ENCODE measurements around the gene OR11H6. TPM values are rescaled to one million over a fixed set of nuclear protein-coding genes. Genes with fewer than 3 reads are reported as not detected.

The OR11H6 gene
- total and polyA plus RNA-seq, 9 of the 15 experiments (the other 6 are each of a cell fraction or from before 2014, with no cell fraction given) = not detected

- TF ChIP-seq, protein P1, sequence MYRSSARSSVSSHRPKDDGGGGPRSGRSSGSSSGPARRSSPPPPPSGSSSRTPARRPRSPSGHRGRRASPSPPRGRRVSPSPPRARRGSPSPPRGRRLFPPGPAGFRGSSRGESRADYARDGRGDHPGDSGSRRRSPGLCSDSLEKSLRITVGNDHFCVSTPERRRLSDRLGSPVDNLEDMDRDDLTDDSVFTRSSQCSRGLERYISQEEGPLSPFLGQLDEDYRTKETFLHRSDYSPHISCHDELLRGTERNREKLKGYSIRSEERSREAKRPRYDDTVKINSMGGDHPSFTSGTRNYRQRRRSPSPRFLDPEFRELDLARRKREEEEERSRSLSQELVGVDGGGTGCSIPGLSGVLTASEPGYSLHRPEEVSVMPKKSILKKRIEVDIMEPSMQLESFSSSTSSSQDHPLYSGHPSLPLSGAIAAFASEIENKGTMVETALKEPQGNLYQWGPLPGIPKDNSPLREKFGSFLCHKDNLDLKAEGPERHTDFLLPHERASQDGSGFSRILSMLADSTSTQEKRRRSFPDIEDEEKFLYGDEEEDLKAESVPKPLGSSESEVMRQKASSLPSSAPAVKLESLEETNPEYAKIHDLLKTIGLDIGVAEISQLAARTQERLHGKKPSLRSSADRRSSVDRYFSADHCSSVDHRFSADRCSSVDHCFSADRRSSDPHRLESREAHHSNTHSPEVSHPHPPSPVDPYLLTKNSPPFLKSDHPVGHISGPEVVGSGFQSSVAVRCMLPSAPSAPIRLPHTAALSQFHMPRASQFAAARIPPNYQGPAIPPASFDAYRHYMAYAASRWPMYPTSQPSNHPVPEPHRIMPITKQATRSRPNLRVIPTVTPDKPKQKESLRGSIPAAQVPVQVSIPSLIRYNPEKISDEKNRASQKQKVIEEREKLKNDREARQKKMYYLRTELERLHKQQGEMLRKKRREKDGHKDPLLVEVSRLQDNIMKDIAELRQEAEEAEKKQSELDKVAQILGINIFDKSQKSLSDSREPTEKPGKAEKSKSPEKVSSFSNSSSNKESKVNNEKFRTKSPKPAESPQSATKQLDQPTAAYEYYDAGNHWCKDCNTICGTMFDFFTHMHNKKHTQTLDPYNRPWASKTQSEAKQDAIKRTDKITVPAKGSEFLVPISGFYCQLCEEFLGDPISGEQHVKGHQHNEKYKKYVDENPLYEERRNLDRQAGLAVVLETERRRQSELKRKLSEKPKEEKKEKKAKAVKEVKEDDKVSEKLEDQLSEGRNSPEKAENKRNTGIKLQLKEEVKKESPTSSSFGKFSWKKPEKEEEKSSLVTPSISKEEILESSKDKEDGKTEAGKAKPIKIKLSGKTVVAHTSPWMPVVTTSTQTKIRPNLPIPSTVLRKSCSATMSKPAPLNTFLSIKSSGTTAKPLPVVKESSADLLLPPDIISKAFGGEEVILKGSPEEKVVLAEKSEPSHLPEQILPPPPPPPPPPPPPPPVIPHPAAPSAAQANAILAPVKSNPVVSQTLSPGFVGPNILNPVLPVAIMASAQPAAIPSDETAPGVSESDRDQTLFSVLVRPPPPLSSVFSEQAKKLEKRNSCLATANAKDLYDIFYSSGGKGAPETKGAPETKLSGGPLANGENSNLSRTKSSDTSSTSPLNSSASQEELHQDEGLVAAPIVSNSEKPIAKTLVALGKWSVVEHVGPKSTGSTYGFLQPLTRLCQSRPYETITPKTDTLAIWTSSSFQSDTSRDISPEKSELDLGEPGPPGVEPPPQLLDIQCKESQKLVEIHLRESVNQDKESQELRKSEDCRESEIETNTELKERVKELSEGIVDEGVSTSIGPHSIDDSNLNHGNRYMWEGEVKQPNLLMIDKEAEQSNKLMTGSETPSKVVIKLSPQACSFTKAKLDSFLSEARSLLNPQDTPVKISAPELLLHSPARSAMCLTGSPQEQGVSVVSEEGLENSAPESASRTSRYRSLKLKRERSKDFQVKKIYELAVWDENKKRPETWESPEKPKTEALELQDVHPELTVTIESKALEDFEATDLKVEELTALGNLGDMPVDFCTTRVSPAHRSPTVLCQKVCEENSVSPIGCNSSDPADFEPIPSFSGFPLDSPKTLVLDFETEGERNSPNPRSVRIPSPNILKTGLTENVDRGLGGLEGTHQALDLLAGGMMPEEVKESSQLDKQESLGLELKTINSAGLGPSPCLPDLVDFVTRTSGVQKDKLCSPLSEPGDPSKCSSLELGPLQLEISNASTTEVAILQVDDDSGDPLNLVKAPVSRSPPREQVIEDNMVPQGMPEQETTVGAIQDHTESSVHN (IDR thresholded peaks at IDR 0.05; ENCODE audit: borderline replicate concordance in 1 of 2, low read depth in 1 of 2) = peak; percentile 63 to 79; a peak in 2 of 4 replicates
- TF ChIP-seq ZBTB17 (CRISPR knock-in tag; IDR thresholded peaks at IDR 0.05) (no peak), TRIM28 (IDR thresholded peaks at IDR 0.05) (no peak), NR2F6 (CRISPR knock-in tag; IDR thresholded peaks at IDR 0.05) (no peak), CXXC5 (CRISPR knock-in tag; IDR thresholded peaks at IDR 0.05) (peak; percentile 52), SMAD4 (CRISPR knock-in tag; conservative IDR thresholded peaks at IDR 0.05) (0 out of 2 replicates have a peak, but pooled peaks have one; percentile 26), STAT5A (IDR thresholded peaks at IDR 0.05; ENCODE audit: borderline replicate concordance, low read length) (peak; percentile 94), ESRRB (CRISPR knock-in tag; IDR thresholded peaks at IDR 0.05; ENCODE audit: borderline replicate concordance) (no peak), SMAD1 (IDR thresholded peaks at IDR 0.05; ENCODE audit: low read depth, low read length, partially characterized antibody) (peak; percentile 82), TEAD4 (IDR thresholded peaks at IDR 0.05; ENCODE audit: low read length) (peak; percentile 98), TEAD4 (CRISPR knock-in tag; IDR thresholded peaks at IDR 0.05; ENCODE audit: borderline replicate concordance) (no peak), BRD9 (IDR thresholded peaks at IDR 0.05; ENCODE audit: low read depth, partially characterized antibody) (peak; percentile 13), L3MBTL2 (IDR thresholded peaks at IDR 0.05) (peak; percentile 69), JUN (IDR thresholded peaks at IDR 0.05; ENCODE audit: borderline replicate concordance, low read depth, low read length) (peak; percentile 29; the same call in 1 of the 2 replicates), JUN (CRISPR knock-in tag; IDR thresholded peaks at IDR 0.05; ENCODE audit: borderline replicate concordance) (no peak), TAF7 (tag; IDR thresholded peaks at IDR 0.05) (no peak), ZNF12 (CRISPR knock-in tag; IDR thresholded peaks at IDR 0.05) (no peak), MAFG (tag; conservative IDR thresholded peaks at IDR 0.05) (peak; percentile 47), MAFK (IDR thresholded peaks at IDR 0.05; ENCODE audit: low read length) (peak; percentile 27; the same call in 1 of the 2 replicates), TRIM24 (IDR thresholded peaks at IDR 0.05) (peak; percentile 98), KLF16 (IDR thresholded peaks at IDR 0.05) (peak; percentile 97), SMARCC2 (IDR thresholded peaks at IDR 0.05; ENCODE audit: low read depth) (peak; percentile 78), GATAD2B (IDR thresholded peaks at IDR 0.05; ENCODE audit: borderline replicate concordance) (0 out of 2 replicates have a peak, but pooled peaks have one; percentile 38)
These were observed 46.0 kb upstream of the OR11H6 start (continued) for GRCh38 chr14:20177433-20177974.
